Heart left ventricle (tissue), 13 donors: Measurements from ENCODE around the gene PEMT.

Source experiments
- CTCF ChIP-seq, 12 donors: fragments of 200-600 bp; sonication (generic) in 4 of 12; IDR thresholded peaks; one replicate each; pipeline versions ENCODE4 v1.5.0 to v1.8.0; 2018 to 2022; ENCODE audit warnings: antibody characterized with exemption in 12 of 12, mild to moderate bottlenecking in 5 of 12
- POLR2A ChIP-seq, 2 donors: fragments of 450-650 bp; IDR thresholded peaks; one replicate each; pipeline ENCODE4 v1.6.1; 2017; ENCODE audit warnings: antibody characterized with exemption in 2 of 2, mild to moderate bottlenecking in 2 of 2, moderate library complexity in 2 of 2
- donor health status: ischemic (EF 13 %, LVEDD 7.1; RV severe dilation, severe dysfunction).
- donor health status: DM: no; HTN: yes; CAD: no.
- donor health status: DM: no; HTN: no; CAD: no.
- donor health status: ischemic (EF 25% LVEDD 6.9; RV normal size, moderate dysfunction).
- donor health status: ischemic (EF 25% LVEDD 5.7; RV mildly dilated, moderate dysfunction).
- donor health status: ischemic (EF 35%, LVEDD 5.7; RV mildly dilated, moderate dysfunction).
- donor health status: nonischemic (EF 11% LVEDD 7.7; RV severe dilation, severe dysfunction).
- donor health status: DM: yes; HTN: yes; CAD: no.
- donor health status: PGD.
- donor health status: ischemic (EF 29% LVEDD 5.4; RV normal size, mild dysfunction).
- donor health status: nonischemic (EF 23%, LVEDD 6.1; RV moderate dilation, normal function).

- TF ChIP-seq CTCF (IDR thresholded peaks at IDR 0.05) (no peak), POLR2A (IDR thresholded peaks at IDR 0.05) (no peak)
Observed at GRCh38 chr17:17566896-17567513, 24.5 kb downstream of the PEMT start.
